HG02870 (cell line): ENCODE data around the gene NEURL4.

Experiments used
- ATAC-seq: cut with Tn5 transposase; IDR thresholded peaks from one replicate; pipeline ENCODE4 v1.9.1; 2021; ENCODE audit warnings: mild to moderate bottlenecking, moderate library complexity; ENCODE audit not compliant: unreplicated experiment

NEURL4 gene

GRCh38 chr17:7324438-7324779 lies 4.7 kb downstream of the NEURL4 start:
- no peak for ATAC-seq

- ATAC-seq = no peak
Observed at GRCh38 chr17:7323731-7324437, 5.3 kb downstream of the NEURL4 start.

- ATAC-seq = no peak
Observed at GRCh38 chr17:7322520-7323194, 6.5 kb downstream of the NEURL4 start.

- no peak for ATAC-seq
Observed at GRCh38 chr17:7321466-7321865, 7.7 kb downstream of the NEURL4 start.

GRCh38 chr17:7318121-7318860 lies 10.8 kb downstream of the NEURL4 start:
- ATAC-seq = no peak

- ATAC-seq = no peak
Observed at GRCh38 chr17:7317161-7317803, 11.9 kb downstream of the NEURL4 start.

GRCh38 chr17:7315570-7316235 lies 13.4 kb downstream of the NEURL4 start:
- ATAC-seq = no peak

GRCh38 chr17:7314719-7315569 lies 14.2 kb downstream of the NEURL4 start, which contains the start of gene GPS2:
Gene GPS2, minus strand, starts transcription at chr17:7315360. Its CDS starts 308 bp downstream, at chr17:7315052.
- ATAC-seq = peak; percentile 71

GRCh38 chr17:7313890-7314718 lies 15.0 kb downstream of the NEURL4 start:
- no peak for ATAC-seq

- no peak for ATAC-seq
Observed at GRCh38 chr17:7313088-7313889, 15.8 kb downstream of the NEURL4 start.

GRCh38 chr17:7312432-7313087 lies 16.6 kb downstream of the NEURL4 start:
- ATAC-seq = no peak

GRCh38 chr17:7311110-7311705 lies 17.9 kb downstream of the NEURL4 start:
- ATAC-seq = no peak

GRCh38 chr17:7309628-7310027 lies 19.5 kb downstream of the NEURL4 start:
- ATAC-seq = no peak

GRCh38 chr17:7308625-7309433 lies 20.3 kb downstream of the NEURL4 start:
- ATAC-seq = no peak

GRCh38 chr17:7307686-7308624 lies 21.2 kb downstream of the NEURL4 start:
- no peak for ATAC-seq
